ENCODE measurements around the gene AK5.

- TF ChIP-seq, protein P1, sequence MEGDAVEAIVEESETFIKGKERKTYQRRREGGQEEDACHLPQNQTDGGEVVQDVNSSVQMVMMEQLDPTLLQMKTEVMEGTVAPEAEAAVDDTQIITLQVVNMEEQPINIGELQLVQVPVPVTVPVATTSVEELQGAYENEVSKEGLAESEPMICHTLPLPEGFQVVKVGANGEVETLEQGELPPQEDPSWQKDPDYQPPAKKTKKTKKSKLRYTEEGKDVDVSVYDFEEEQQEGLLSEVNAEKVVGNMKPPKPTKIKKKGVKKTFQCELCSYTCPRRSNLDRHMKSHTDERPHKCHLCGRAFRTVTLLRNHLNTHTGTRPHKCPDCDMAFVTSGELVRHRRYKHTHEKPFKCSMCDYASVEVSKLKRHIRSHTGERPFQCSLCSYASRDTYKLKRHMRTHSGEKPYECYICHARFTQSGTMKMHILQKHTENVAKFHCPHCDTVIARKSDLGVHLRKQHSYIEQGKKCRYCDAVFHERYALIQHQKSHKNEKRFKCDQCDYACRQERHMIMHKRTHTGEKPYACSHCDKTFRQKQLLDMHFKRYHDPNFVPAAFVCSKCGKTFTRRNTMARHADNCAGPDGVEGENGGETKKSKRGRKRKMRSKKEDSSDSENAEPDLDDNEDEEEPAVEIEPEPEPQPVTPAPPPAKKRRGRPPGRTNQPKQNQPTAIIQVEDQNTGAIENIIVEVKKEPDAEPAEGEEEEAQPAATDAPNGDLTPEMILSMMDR (conservative IDR thresholded peaks at IDR 0.05 in 1 of 2, IDR thresholded peaks at IDR 0.05 in 1 of 2; ENCODE audit: extremely low read depth in 1 of 2, insufficient read depth in 1 of 2, low read depth in 1 of 2, low read length in 2 of 2) = no peak
- no peak for TF ChIP-seq EZH2 (IDR thresholded peaks at IDR 0.05; ENCODE audit: borderline replicate concordance, low read length)
These were observed 28.6 kb upstream of the AK5 start for GRCh38 chr1:77253211-77253610.

Measured in mammary epithelial cell (primary cell).